GM12878 (cell line): ENCODE results near the gene TNFSF12. TPM values are rescaled to one million over a fixed set of nuclear protein-coding genes. Genes with fewer than 3 reads are reported as not detected.

Experiments used
- ATAC-seq: fragments of 200-7000 bp; cut with Tn5 transposase; 3 replicates; pipeline ENCODE4 v1.9.1; 2020; ENCODE audit warnings: mild to moderate bottlenecking, moderate library complexity
- BruUV-seq: library from RNA; stranded (reverse); fragments of 400-500 nt; replicated peaks from 2 replicates; lab custom pipeline; 2021; lab: Mats Ljungman, UMichigan
- CTCF ChIA-PET: fragments of 300-600 bp; sonication (Branson Sonifier 250); formaldehyde crosslinking; extraction: SDS; loops from one replicate; lab custom pipeline; 2021; ENCODE audit warnings: inconsistent platforms; lab: Yijun Ruan, JAX
- POLR2A ChIA-PET: fragments of 350-600 bp; formaldehyde crosslinking; extraction: SDS; loops from one replicate; lab custom pipeline; 2021; ENCODE audit warnings: inconsistent platforms; lab: Charles Lee
- RAD21 ChIA-PET: fragments of 300-600 bp; sonication (Branson Sonifier 250); formaldehyde crosslinking; loops from one replicate; lab custom pipeline; 2023; ENCODE audit warnings: antibody characterized with exemption; ENCODE audit not compliant: unreplicated experiment; lab: Charles Lee
- SMC1A ChIA-PET: fragments of 300-600 bp; sonication (Branson Sonifier 250); formaldehyde crosslinking; loops from one replicate; lab custom pipeline; 2023; ENCODE audit not compliant: unreplicated experiment, uncharacterized antibody; lab: Charles Lee
- DNase-seq: peaks from one replicate; pipeline ENCODE4 v3.0.0-alpha.2; 2011; ENCODE audit warnings: low read depth, low spot score
- FAIRE-seq: peaks from 3 replicates; lab custom pipeline; 2011; peaks lifted over from hg19 to GRCh38; lab: Jason Lieb, UNC
- H2AFZ ChIP-seq: 2 replicates; pipeline ENCODE4 v1.6.0; 2011; ENCODE audit warnings: low read depth, low read length, control low read depth; ENCODE audit not compliant: control insufficient read depth
- H3K27ac ChIP-seq: 2 replicates; pipeline ENCODE4 v1.5.1; 2011; ENCODE audit warnings: control low read depth; ENCODE audit not compliant: control insufficient read depth, insufficient read depth
- H3K27me3 ChIP-seq, 2 experiments: replicated peaks in 1 of 2; 2 replicates each; pipeline versions ENCODE4 v1.6.0 to v1.6.1; 2011; ENCODE audit warnings: low read length in 1 of 2; ENCODE audit not compliant: control insufficient read depth in 2 of 2, insufficient read depth in 2 of 2
- H3K36me3 ChIP-seq, 2 experiments: 2 replicates each; pipeline ENCODE4 v1.5.1; 2011; ENCODE audit warnings: low read length in 1 of 2; ENCODE audit not compliant: control insufficient read depth in 2 of 2, insufficient read depth in 2 of 2
- H3K4me1 ChIP-seq: 2 replicates; pipeline ENCODE4 v1.6.1; 2011; ENCODE audit warnings: mild to moderate bottlenecking, low read length, moderate library complexity, mixed read lengths; ENCODE audit not compliant: control insufficient read depth, insufficient read depth
- H3K4me2 ChIP-seq: 2 replicates; pipeline ENCODE4 v1.6.0; 2011; ENCODE audit warnings: control low read depth; ENCODE audit not compliant: control insufficient read depth, insufficient read depth
- H3K4me3 ChIP-seq: fragments of 200-600 bp; sonication (generic); 2 replicates; pipeline ENCODE4 v1.5.1; 2016
- H3K79me2 ChIP-seq: 2 replicates; pipeline ENCODE4 v1.6.0; 2011; ENCODE audit warnings: low read length; ENCODE audit not compliant: control insufficient read depth, insufficient read depth
- H3K9ac ChIP-seq: 2 replicates; pipeline ENCODE4 v1.8.0; 2011; ENCODE audit warnings: low read length, control low read depth, mixed read lengths; ENCODE audit not compliant: control insufficient read depth, insufficient read depth
- H3K9me3 ChIP-seq: replicated peaks from 3 replicates; pipeline ENCODE4 v1.5.1; 2011; ENCODE audit warnings: mild to moderate bottlenecking, low read length; ENCODE audit not compliant: control insufficient read depth, insufficient read depth
- H4K20me1 ChIP-seq: 2 replicates; pipeline ENCODE4 v1.6.0; 2011; ENCODE audit not compliant: control insufficient read depth, insufficient read depth
- HSF1 ChIP-seq: fragments of 150-350 bp; IDR thresholded peaks from 2 replicates; pipeline ENCODE4 v1.6.1; 2014; ENCODE audit warnings: mild to moderate bottlenecking, low read depth, low read length
- JUND ChIP-seq: IDR thresholded peaks from 2 replicates; pipeline ENCODE4 v1.6.1; 2012; ENCODE audit warnings: low read depth, mild to moderate bottlenecking, low read length, improper control_type of control experiment, moderate library complexity
- MTA2 ChIP-seq: fragments of 450-650 bp; IDR thresholded peaks from 2 replicates; pipeline ENCODE4 v1.6.1; 2016; ENCODE audit warnings: low read depth, mild to moderate bottlenecking, moderate library complexity
- NKRF ChIP-seq: fragments of 450-650 bp; conservative IDR thresholded peaks from 2 replicates; pipeline ENCODE4 v1.6.1; 2017; ENCODE audit warnings: mild to moderate bottlenecking, moderate library complexity
- POLR2AphosphoS2 ChIP-seq: IDR thresholded peaks from 2 replicates; pipeline ENCODE4 v1.6.1; 2011; ENCODE audit warnings: low read depth, mild to moderate bottlenecking, low read length, improper control_type of control experiment, moderate library complexity
- RAD21 ChIP-seq: IDR thresholded peaks from 2 replicates; pipeline ENCODE4 v1.6.1; 2011; ENCODE audit warnings: mild to moderate bottlenecking, low read depth, low read length, moderate library complexity; ENCODE audit not compliant: insufficient read depth
- RELB ChIP-seq: fragments of 450-650 bp; IDR thresholded peaks from 2 replicates; pipeline ENCODE4 v1.6.1; 2017; ENCODE audit warnings: low read depth, mild to moderate bottlenecking, moderate library complexity
- SMC3 ChIP-seq: IDR thresholded peaks from 2 replicates; pipeline ENCODE4 v1.6.1; 2011; ENCODE audit warnings: low read length, improper control_type of control experiment, borderline replicate concordance
- STAT1 ChIP-seq: fragments of 450-650 bp; conservative IDR thresholded peaks from 2 replicates; pipeline ENCODE4 v1.6.1; 2014; ENCODE audit warnings: antibody characterized with exemption, mild to moderate bottlenecking
- TCF3 ChIP-seq: IDR thresholded peaks from 2 replicates; pipeline ENCODE4 v1.6.1; 2012; ENCODE audit warnings: low read depth, mild to moderate bottlenecking, low read length, borderline replicate concordance; ENCODE audit not compliant: insufficient read depth
- USF1 ChIP-seq: IDR thresholded peaks from 2 replicates; pipeline ENCODE4 v1.6.1; 2011; ENCODE audit warnings: borderline replicate concordance, low read depth, mild to moderate bottlenecking, moderate library complexity, mixed read lengths, low read length; ENCODE audit not compliant: insufficient read depth; ENCODE audit errors: extremely low read length
- ZBTB33 ChIP-seq: fragments of 450-650 bp; IDR thresholded peaks from 2 replicates; pipeline ENCODE4 v1.6.1; 2017; ENCODE audit warnings: mild to moderate bottlenecking
- WGBS: methylation state at CpG from one replicate; pipeline ENCODE4 v1.1.6; 2016; ENCODE audit warnings: low lambda C conversion rate; ENCODE audit not compliant: insufficient replicate concordance, insufficient coverage; ENCODE audit errors: missing lambda C conversion rate; 5-methylcytosine and 5-hydroxymethylcytosine counted together
- in situ Hi-C: fragments of 300-500 bp; cut with MboI; formaldehyde crosslinking; loops from 9 replicates; pipeline ENCODE4 v1.14.3; 2018; ENCODE audit warnings: mixed read lengths
- intact Hi-C: fragments of 100-400 bp; cut with micrococcal nuclease; formaldehyde crosslinking; loops from one replicate; pipeline ENCODE4 v1.14.2; 2022; ENCODE audit not compliant: unreplicated experiment
- polyA plus RNA-seq, 11 experiments: library from polyadenylated mRNA; depleted of rRNA in 4 of 11; unstranded in 6 of 11; stranded (reverse) in 5 of 11; fragments of >200 nt; fragmentation: Nextera tagmentation in 4 of 11; fragmentation: Illumina TruSeq in 1 of 11; extraction: Ambion mirVana in 4 of 11; extraction: Trizol in 1 of 11; gene quantifications; 1 replicate in 1 of 11; 2 replicates in 10 of 11; pipeline versions ENCODE4 v1.2.1 to v1.2.3, GENCODE V29; 2011 to 2016; ENCODE audit warnings: inconsistent platforms in 2 of 11, missing spikeins in 2 of 11, low read depth in 1 of 11
- total RNA-seq, 4 experiments: library from RNA; depleted of rRNA in 3 of 4; stranded (reverse); fragments of >200 nt in 3 of 4; fragmentation: Illumina TruSeq in 1 of 4; extraction: Trizol in 1 of 4; gene quantifications; 2 replicates each; pipeline versions ENCODE4 v1.2.1 to v1.2.3, GENCODE V29; 2013 to 2021

Gene TNFSF12
- total and polyA plus RNA-seq, 10 of the 15 experiments (the other 5 are each of a cell fraction or from before 2014, with no cell fraction given) = 0.32 to 7.0 (median 2.6) TPM

- TF ChIP-seq HSF1 = no peak
- TF ChIP-seq POLR2AphosphoS2 = no peak
These were observed 10.8 kb upstream of the TNFSF12 start (continued) for GRCh38 chr17:7538050-7538449.

- Histone ChIP-seq H3K27me3 (no peaks in the 10 kb centered on the region), H3K4me3 (no peak overlapping the region), H3K4me1 (peaks cover 5% of the 10 kb centered on the region; the same call in 1 of the 2 replicates), H2AFZ (no peak overlapping the region), H3K9ac (no peak overlapping the region), H3K36me3 (no peaks in the 10 kb centered on the region), H4K20me1 (no peaks in the 10 kb centered on the region), H3K27ac (no peak overlapping the region), H3K4me2 (no peak overlapping the region), H3K79me2 (no peaks in the 10 kb centered on the region), H3K9me3 (peaks cover 8% of the 10 kb centered on the region; the same call in 2 of the 3 replicates)
- no peak for DNase-seq
- no peak for ATAC-seq
- in situ Hi-C loops (no loop called here), intact Hi-C loops (no loop called here)
- no TSS peak for BruUV-seq
- POLR2A ChIA-PET = no interaction called here
- SMC1A ChIA-PET = no interaction called here
- WGBS = 44% methylated on average over 10 of the region's 11 CpGs
- no peak for FAIRE-seq
- CTCF ChIA-PET = interaction anchor here (0.9 kb wide), 1 partner anchor 23 kb away, joined by 3 read pairs; no protein-coding TSS in a partner anchor
- RAD21 ChIA-PET = no interaction called here
- TF ChIP-seq STAT1 (no peak), TCF3 (no peak), USF1 (no peak), RELB (no peak), NKRF (no peak), ZBTB33 (no peak), SMC3 (no peak), MTA2 (no peak), JUND (no peak), RAD21 (no peak)
These were observed 9.8 kb upstream of the TNFSF12 start for GRCh38 chr17:7538891-7539545.
